ENCODE data around the gene ZNF749.

DNA sequence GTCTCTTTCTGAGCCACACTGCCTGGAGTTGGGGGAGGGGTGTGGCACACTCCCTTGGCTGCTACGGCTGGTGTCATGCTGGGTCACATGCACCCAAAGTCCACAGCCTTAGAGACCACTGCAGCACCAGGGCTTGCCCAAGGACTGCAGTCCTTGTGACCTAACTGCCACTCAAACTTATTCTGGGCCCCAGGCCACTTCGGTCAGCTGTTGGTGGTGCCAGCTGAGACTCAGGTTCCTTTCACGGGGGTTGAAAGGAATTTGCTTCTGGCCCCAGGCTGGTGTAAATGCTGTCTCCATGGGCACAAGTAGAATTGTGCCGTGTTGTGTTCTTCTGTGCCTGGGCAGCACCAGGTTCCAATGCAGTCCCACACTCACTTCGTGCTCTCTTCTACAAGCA is 31.4 kb downstream of the ZNF749 start:
- TF ChIP-seq POLR2A (IDR thresholded peaks at IDR 0.05) = no peak
- TF ChIP-seq, protein P1, sequence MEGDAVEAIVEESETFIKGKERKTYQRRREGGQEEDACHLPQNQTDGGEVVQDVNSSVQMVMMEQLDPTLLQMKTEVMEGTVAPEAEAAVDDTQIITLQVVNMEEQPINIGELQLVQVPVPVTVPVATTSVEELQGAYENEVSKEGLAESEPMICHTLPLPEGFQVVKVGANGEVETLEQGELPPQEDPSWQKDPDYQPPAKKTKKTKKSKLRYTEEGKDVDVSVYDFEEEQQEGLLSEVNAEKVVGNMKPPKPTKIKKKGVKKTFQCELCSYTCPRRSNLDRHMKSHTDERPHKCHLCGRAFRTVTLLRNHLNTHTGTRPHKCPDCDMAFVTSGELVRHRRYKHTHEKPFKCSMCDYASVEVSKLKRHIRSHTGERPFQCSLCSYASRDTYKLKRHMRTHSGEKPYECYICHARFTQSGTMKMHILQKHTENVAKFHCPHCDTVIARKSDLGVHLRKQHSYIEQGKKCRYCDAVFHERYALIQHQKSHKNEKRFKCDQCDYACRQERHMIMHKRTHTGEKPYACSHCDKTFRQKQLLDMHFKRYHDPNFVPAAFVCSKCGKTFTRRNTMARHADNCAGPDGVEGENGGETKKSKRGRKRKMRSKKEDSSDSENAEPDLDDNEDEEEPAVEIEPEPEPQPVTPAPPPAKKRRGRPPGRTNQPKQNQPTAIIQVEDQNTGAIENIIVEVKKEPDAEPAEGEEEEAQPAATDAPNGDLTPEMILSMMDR (IDR thresholded peaks at IDR 0.05) = no peak

Data from heart left ventricle (tissue), 13 donors.